ENCODE data around the gene HDHD3.

Gene HDHD3

GRCh38 chr9:113341712-113342410 lies 34.9 kb downstream of the HDHD3 start:
- DNase-seq = no peak
- Mint-ChIP-seq H3K27me3 (no peaks in the 10 kb centered on the region), H3K9me3 (no peaks in the 10 kb centered on the region), H3K36me3 (ENCODE audit: low read depth) (peaks cover 4% of the 10 kb centered on the region), H3K4me1 (ENCODE audit: low read depth) (peaks cover 41% of the 10 kb centered on the region), H3K27ac (peak overlapping the region; percentile 12), H3K4me3 (peak overlapping the region; percentile 86)

- Mint-ChIP-seq H3K4me3 (peak within 1 kb of the TSS; percentile 86), H3K9me3 (no peaks in the 10 kb centered on the region), H3K4me1 (ENCODE audit: low read depth) (peaks cover 34% of the 10 kb centered on the region), H3K36me3 (ENCODE audit: low read depth) (peaks cover 4% of the 10 kb centered on the region), H3K27me3 (no peaks in the 10 kb centered on the region), H3K27ac (peak within 1 kb of the TSS; percentile 73)
- DNase-seq = peak; percentile 92
These were observed 36.6 kb downstream of the HDHD3 start, which contains the start of gene WDR31 for GRCh38 chr9:113340011-113340699. Gene WDR31 (minus strand): TSS chr9:113340275. CDS start chr9:113332022, 8,253 bp downstream.

GRCh38 chr9:113337714-113338113 lies 39.1 kb downstream of the HDHD3 start:
- H3K27ac Mint-ChIP-seq = no peak overlapping the region
- peaks cover 4% of the 10 kb centered on the region for H3K36me3 Mint-ChIP-seq (ENCODE audit: low read depth)
- H3K4me1 Mint-ChIP-seq (ENCODE audit: low read depth) = peaks cover 34% of the 10 kb centered on the region
- DNase-seq = no peak
- H3K27me3 Mint-ChIP-seq = no peaks in the 10 kb centered on the region
- no peaks in the 10 kb centered on the region for H3K9me3 Mint-ChIP-seq
- no peak overlapping the region for H3K4me3 Mint-ChIP-seq

DNA sequence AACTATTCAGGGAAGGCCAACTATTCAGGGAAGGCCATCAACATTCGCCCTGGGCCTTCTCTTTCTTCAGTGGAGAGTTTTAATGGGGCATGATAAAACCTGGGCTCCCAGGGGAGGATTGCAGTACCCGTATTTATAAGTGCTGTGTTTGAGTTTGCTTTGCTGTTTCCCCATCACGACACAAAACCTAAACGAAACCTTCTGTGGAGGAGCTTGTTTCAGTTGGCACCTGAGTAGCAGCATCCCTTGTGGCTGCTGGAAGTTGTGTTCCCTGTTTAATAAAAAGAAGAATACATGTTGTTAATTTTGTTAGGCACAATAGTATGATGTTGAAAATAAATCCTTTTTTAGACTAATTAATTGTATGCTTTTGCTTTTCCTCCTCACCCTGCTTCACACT lies 45.0 kb downstream of the HDHD3 start:
- Mint-ChIP-seq H3K27me3 (no peaks in the 10 kb centered on the region), H3K9me3 (no peaks in the 10 kb centered on the region), H3K4me3 (no peak overlapping the region), H3K4me1 (ENCODE audit: low read depth) (no peaks in the 10 kb centered on the region), H3K27ac (no peak overlapping the region), H3K36me3 (ENCODE audit: low read depth) (no peaks in the 10 kb centered on the region)
- no peak for DNase-seq

DNA sequence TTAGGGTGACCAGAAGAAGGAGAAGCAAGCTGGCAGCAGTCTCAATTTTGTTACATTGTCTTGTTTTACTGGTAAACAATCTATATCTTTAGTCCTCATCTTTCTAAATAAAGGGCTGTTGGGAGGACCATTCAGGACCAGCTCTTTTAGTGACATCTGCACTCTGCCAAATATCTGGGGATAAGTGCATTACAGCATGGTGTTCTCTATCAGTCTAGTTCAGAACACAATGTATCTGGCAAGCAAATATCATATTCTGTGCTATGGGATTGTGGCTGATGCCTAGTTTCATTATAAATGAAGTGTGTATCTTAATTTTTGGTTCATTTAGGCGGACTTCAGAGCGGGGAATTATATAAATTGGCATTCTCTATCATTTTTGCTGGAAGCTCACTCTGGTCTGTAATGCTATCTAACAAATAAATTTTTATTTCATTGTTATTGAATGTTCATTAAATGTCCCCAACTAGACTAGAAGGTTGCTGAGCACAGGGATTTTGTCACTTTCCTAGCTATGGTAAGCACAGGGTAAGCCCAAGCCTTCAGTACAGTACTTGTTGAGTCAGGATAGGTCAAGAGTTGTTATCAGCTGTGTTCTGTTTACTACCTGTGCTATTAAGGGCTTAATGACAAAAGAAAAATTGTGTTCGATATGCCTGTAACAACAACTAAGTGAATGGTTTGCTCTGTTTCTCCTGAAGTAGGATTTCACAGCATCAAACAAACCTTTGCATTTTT lies 48.6 kb downstream of the HDHD3 start:
- no peaks in the 10 kb centered on the region for H3K9me3 Mint-ChIP-seq

DNA sequence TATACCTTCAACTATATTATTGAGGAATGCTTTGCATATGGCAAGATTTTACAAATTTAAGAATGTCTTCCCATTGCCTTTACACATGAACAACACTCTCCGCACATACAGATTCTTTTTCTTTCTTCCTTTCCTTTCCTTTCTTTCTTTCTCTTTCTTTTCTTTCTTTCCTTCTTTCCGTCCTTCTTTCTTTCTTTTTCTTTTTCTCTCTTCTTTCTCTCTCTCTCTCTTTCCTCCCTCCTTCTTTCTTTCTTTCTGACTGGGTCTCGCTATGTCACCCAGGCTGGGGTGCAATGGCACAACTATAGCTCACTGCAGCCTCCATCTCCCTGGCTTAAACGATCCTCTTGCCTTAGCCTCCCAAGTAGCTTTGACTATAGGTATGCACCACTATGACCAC lies 50.6 kb downstream of the HDHD3 start:
- Mint-ChIP-seq H3K27me3 (no peaks in the 10 kb centered on the region), H3K27ac (no peak overlapping the region), H3K36me3 (ENCODE audit: low read depth) (no peaks in the 10 kb centered on the region), H3K4me1 (ENCODE audit: low read depth) (no peaks in the 10 kb centered on the region), H3K9me3 (no peaks in the 10 kb centered on the region), H3K4me3 (no peak overlapping the region)
- no peak for DNase-seq

More for the DNA sequence above, 48.6 kb downstream of the HDHD3 start:
- Mint-ChIP-seq H3K4me1 (ENCODE audit: low read depth) (no peaks in the 10 kb centered on the region), H3K4me3 (no peak overlapping the region), H3K27me3 (no peaks in the 10 kb centered on the region), H3K27ac (no peak overlapping the region), H3K36me3 (ENCODE audit: low read depth) (no peaks in the 10 kb centered on the region)
- DNase-seq = no peak
